SK-N-SH (cell line): ENCODE data around the gene PLS3. TPM values are rescaled to one million over a fixed set of nuclear protein-coding genes. Genes with fewer than 3 reads are reported as not detected.

ENCODE experiments used
- CTCF ChIA-PET: fragments of 300-600, 350-600 bp; formaldehyde crosslinking; extraction: SDS; loops from one replicate; lab custom pipeline; 2021; lab: Yijun Ruan, JAX
- POLR2A ChIA-PET: fragments of 350-600 bp; sonication (Branson Sonifier 250); formaldehyde crosslinking; extraction: SDS; loops from one replicate; lab custom pipeline; 2020; ENCODE audit warnings: antibody characterized with exemption, inconsistent platforms; lab: Yijun Ruan, JAX
- DNase-seq: peaks from one replicate; pipeline ENCODE4 v3.0.0; 2012
- H2AFZ ChIP-seq: fragments of 200-600 bp; sonication (generic); 2 replicates; pipeline ENCODE4 v1.8.1; 2016; ENCODE audit warnings: antibody characterized with exemption, mild to moderate bottlenecking, low read depth
- H3F3A ChIP-seq: fragments of 200-600 bp; sonication (generic); replicated peaks from 2 replicates; pipeline ENCODE3; 2016; ENCODE audit warnings: antibody characterized with exemption, mild to moderate bottlenecking; ENCODE audit not compliant: insufficient read depth
- H3K27ac ChIP-seq, 2 experiments: fragments of 200-500 bp in 1 of 2; fragments of 200-600 bp in 1 of 2; sonication (Bioruptor generic) in 1 of 2; sonication (generic), shearing (Covaris generic) in 1 of 2; 2 replicates each; pipeline versions ENCODE4 v1.5.1 to v1.6.1; 2014 to 2016; ENCODE audit warnings: low read depth in 2 of 2, inconsistent platforms in 1 of 2, low read length in 1 of 2, mild to moderate bottlenecking in 1 of 2, mixed read lengths in 1 of 2
- H3K27me3 ChIP-seq: fragments of 200-600 bp; sonication (generic), shearing (Covaris generic); 2 replicates; pipeline ENCODE4 v1.6.1; 2016; ENCODE audit warnings: mixed run types; ENCODE audit not compliant: insufficient read depth
- H3K36me3 ChIP-seq, 2 experiments: fragments of 200-500 bp in 1 of 2; fragments of 200-600 bp in 1 of 2; sonication (Bioruptor generic) in 1 of 2; sonication (generic) in 1 of 2; replicated peaks in 1 of 2; 2 replicates each; pipeline versions ENCODE3 to v1.5.1; 2014 to 2016; ENCODE audit warnings: low read length in 1 of 2, mild to moderate bottlenecking in 1 of 2; ENCODE audit not compliant: insufficient read depth in 2 of 2, control insufficient read depth in 1 of 2
- H3K4me1 ChIP-seq, 2 experiments: fragments of 200-500 bp in 1 of 2; fragments of 200-600 bp in 1 of 2; sonication (Bioruptor generic) in 1 of 2; sonication (generic), shearing (Covaris generic) in 1 of 2; 2 replicates each; pipeline versions ENCODE4 v1.5.1 to v1.6.1; 2014 to 2016; ENCODE audit warnings: low read depth in 1 of 2, low read length in 1 of 2, mixed run types in 1 of 2; ENCODE audit not compliant: insufficient read depth in 2 of 2, control insufficient read depth in 1 of 2
- H3K4me2 ChIP-seq: fragments of 200-600 bp; sonication (generic), shearing (Covaris generic); 2 replicates; pipeline ENCODE4 v1.6.1; 2017; ENCODE audit warnings: mixed run types
- H3K4me3 ChIP-seq, 2 experiments: fragments of 200-500 bp in 1 of 2; fragments of 200-600 bp in 1 of 2; sonication (Bioruptor generic) in 1 of 2; sonication (generic), shearing (Covaris generic) in 1 of 2; 2 replicates each; pipeline versions ENCODE4 v1.5.1 to v1.8.1; 2014 to 2016; ENCODE audit warnings: low read depth in 2 of 2, inconsistent platforms in 1 of 2, low read length in 1 of 2, mild to moderate bottlenecking in 1 of 2, mixed read lengths in 1 of 2, moderate library complexity in 1 of 2
- H3K79me2 ChIP-seq: fragments of 200-600 bp; sonication (generic); 2 replicates; pipeline ENCODE4 v1.8.1; 2017; ENCODE audit warnings: mild to moderate bottlenecking; ENCODE audit not compliant: insufficient read depth
- H3K9ac ChIP-seq: fragments of 200-600 bp; sonication (generic); 2 replicates; pipeline ENCODE4 v1.6.1; 2017; ENCODE audit warnings: mixed run types
- H3K9me2 ChIP-seq: fragments of 200-600 bp; sonication (generic); 2 replicates; pipeline ENCODE4 v1.6.1; 2017; ENCODE audit warnings: mixed run types
- H3K9me3 ChIP-seq: fragments of 200-600 bp; sonication (generic); 2 replicates; pipeline ENCODE4 v1.6.1; 2017; ENCODE audit warnings: mixed run types, mild to moderate bottlenecking, moderate library complexity
- H4K20me1 ChIP-seq: fragments of 200-600 bp; sonication (generic); 2 replicates; pipeline ENCODE4 v1.6.1; 2017; ENCODE audit warnings: mild to moderate bottlenecking, mixed run types; ENCODE audit not compliant: insufficient read depth
- ELF1 ChIP-seq: IDR thresholded peaks from 2 replicates; pipeline ENCODE4 v1.4.0; 2012
- EZH2phosphoT487 ChIP-seq: fragments of 200-600 bp; sonication (generic); IDR thresholded peaks from 2 replicates; pipeline ENCODE4 v1.6.1; 2017; ENCODE audit warnings: low read depth, mixed run types, mild to moderate bottlenecking, antibody characterized with exemption, moderate library complexity, borderline replicate concordance
- FOSL2 ChIP-seq: IDR thresholded peaks from 2 replicates; pipeline ENCODE4 v1.4.0; 2012; ENCODE audit warnings: low read depth, mild to moderate bottlenecking, moderate library complexity, borderline replicate concordance
- GATA2 ChIP-seq: sonication (generic); formaldehyde crosslinking; IDR thresholded peaks from 2 replicates; pipeline ENCODE4 v1.5.0; 2020; ENCODE audit warnings: mild to moderate bottlenecking, missing genetic modification reagents
- POLR2AphosphoS5 ChIP-seq: IDR thresholded peaks from 2 replicates; pipeline ENCODE4 v1.6.1; 2012; ENCODE audit warnings: low read depth, low read length
- RCOR1 ChIP-seq: fragments of 150-350 bp; IDR thresholded peaks from 2 replicates; pipeline ENCODE4 v1.6.1; 2017; ENCODE audit warnings: antibody characterized with exemption, low read length
- SIN3A ChIP-seq: IDR thresholded peaks from 2 replicates; pipeline ENCODE4 v1.6.1; 2012; ENCODE audit warnings: low read depth, mild to moderate bottlenecking, low read length, moderate library complexity, borderline replicate concordance
- YY1 ChIP-seq: IDR thresholded peaks from 2 replicates; pipeline ENCODE4 v1.4.0; 2012; ENCODE audit warnings: low read depth, mild to moderate bottlenecking
- WGBS: methylation state at CpG from one replicate; pipeline ENCODE4 v1.1.6; 2017; ENCODE audit warnings: low lambda C conversion rate; 5-methylcytosine and 5-hydroxymethylcytosine counted together
- polyA plus RNA-seq, 3 experiments: library from polyadenylated mRNA; depleted of rRNA; stranded (reverse); fragments of >200 nt; gene quantifications; 2 replicates each; pipeline ENCODE4 v1.2.3, GENCODE V29; 2012
- TF ChIP-seq, protein P1 (sequence below): fragments of 200-600 bp; sonication (generic); IDR thresholded peaks from 2 replicates; pipeline ENCODE4 v1.6.1; 2017; ENCODE audit warnings: antibody characterized with exemption, mild to moderate bottlenecking, moderate library complexity
- TF ChIP-seq, protein P2 (sequence below): IDR thresholded peaks from 2 replicates; pipeline ENCODE4 v1.6.1; 2012; ENCODE audit warnings: mild to moderate bottlenecking, low read depth, low read length, moderate library complexity

Gene PLS3
- polyA plus RNA-seq, 1 of the 3 experiments (the other 2 are of a cell fraction), result 35.7 TPM

DNA sequence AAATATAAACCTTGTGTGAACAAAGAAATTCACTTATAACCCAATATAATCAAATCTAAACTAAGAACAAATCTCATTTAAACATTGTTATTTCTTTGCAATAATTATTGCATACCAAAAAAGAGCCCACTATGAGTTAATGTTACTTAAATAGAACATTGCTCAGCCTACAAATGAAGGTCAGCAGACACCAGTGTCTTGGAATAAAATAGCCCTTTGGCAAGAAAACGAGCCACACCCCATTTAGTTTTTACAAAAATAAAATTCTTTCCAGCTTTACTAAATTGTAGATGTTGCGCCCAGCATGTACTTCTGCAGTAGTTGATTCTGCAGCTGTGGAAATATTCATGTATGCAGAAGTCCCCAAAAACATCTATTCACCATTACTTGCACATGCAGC, 12.2 kb downstream of the PLS3 start:
- CTCF ChIA-PET, result no interaction called here
- peaks cover 4% of the 10 kb centered on the region; the same call in 1 of the 2 replicates for H3K27me3 ChIP-seq
- H3K9me3 ChIP-seq, result no peaks in the 10 kb centered on the region
- no peaks in the 10 kb centered on the region for H4K20me1 ChIP-seq
- 52% methylated on average over 2 of the region's 2 CpGs for WGBS
- DNase-seq, result no peak
- TF ChIP-seq FOSL2 (no peak), EZH2phosphoT487 (no peak), YY1 (no peak)
- TF ChIP-seq, protein P1, sequence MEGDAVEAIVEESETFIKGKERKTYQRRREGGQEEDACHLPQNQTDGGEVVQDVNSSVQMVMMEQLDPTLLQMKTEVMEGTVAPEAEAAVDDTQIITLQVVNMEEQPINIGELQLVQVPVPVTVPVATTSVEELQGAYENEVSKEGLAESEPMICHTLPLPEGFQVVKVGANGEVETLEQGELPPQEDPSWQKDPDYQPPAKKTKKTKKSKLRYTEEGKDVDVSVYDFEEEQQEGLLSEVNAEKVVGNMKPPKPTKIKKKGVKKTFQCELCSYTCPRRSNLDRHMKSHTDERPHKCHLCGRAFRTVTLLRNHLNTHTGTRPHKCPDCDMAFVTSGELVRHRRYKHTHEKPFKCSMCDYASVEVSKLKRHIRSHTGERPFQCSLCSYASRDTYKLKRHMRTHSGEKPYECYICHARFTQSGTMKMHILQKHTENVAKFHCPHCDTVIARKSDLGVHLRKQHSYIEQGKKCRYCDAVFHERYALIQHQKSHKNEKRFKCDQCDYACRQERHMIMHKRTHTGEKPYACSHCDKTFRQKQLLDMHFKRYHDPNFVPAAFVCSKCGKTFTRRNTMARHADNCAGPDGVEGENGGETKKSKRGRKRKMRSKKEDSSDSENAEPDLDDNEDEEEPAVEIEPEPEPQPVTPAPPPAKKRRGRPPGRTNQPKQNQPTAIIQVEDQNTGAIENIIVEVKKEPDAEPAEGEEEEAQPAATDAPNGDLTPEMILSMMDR, result no peak
- no peak overlapping the region for H2AFZ ChIP-seq
- no peaks in the 10 kb centered on the region for H3K36me3 ChIP-seq
- POLR2A ChIA-PET, result no interaction called here
- peaks cover 72% of the 10 kb centered on the region for H3K79me2 ChIP-seq
- H3F3A ChIP-seq, result no peaks in the 10 kb centered on the region
- no peak overlapping the region for H3K4me3 ChIP-seq
- H3K4me2 ChIP-seq, result no peak overlapping the region
- H3K4me1 ChIP-seq, result no peaks in the 10 kb centered on the region; a peak in 1 of 4 replicates
- no peaks in the 10 kb centered on the region for H3K9me2 ChIP-seq
- no peak overlapping the region for H3K9ac ChIP-seq
- no peak overlapping the region for H3K27ac ChIP-seq

DNA sequence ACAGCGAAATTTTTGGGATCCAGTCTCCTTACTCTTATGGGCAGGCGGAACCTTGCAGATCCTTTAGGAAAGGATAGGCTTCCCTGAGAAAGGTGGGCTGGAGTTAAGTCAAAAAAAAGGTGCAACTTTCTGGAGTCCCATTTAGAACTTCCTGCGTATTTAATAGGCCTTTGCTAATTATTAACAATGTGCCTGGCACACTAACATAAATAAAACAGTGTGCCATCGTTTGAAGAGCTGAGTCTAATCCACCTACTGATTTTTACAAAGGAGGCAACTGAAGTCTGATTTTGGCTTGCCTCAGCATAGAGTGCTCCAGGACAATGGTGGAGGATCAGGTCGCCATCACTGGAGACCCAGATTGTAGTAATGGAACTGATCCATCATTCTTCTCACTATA, 15.7 kb downstream of the PLS3 start:
- 57% methylated on average over 5 of the region's 5 CpGs for WGBS
- Histone ChIP-seq H3K4me3 (no peak overlapping the region), H3K4me2 (no peak overlapping the region), H4K20me1 (no peaks in the 10 kb centered on the region), H3K36me3 (no peaks in the 10 kb centered on the region), H3K9me2 (no peaks in the 10 kb centered on the region), H3F3A (peaks cover 1% of the 10 kb centered on the region), H3K4me1 (peaks cover 0 to 4% of the 10 kb centered on the region in 2 experiments; a peak in 1 of 4 replicates), H3K9ac (no peak overlapping the region), H3K79me2 (peaks cover 71% of the 10 kb centered on the region), H3K27ac (no peak overlapping the region), H3K27me3 (no peaks in the 10 kb centered on the region), H2AFZ (no peak overlapping the region), H3K9me3 (no peaks in the 10 kb centered on the region)
- POLR2A ChIA-PET, result no interaction called here
- CTCF ChIA-PET, result no interaction called here
- DNase-seq, result no peak
- TF ChIP-seq SIN3A, result no peak
- no peak for TF ChIP-seq RCOR1
- TF ChIP-seq, protein P1, result no peak
- no peak for TF ChIP-seq FOSL2
- TF ChIP-seq GATA2 (CRISPR knock-in tag), result no peak
- no peak for TF ChIP-seq POLR2AphosphoS5
- TF ChIP-seq, protein P2, sequence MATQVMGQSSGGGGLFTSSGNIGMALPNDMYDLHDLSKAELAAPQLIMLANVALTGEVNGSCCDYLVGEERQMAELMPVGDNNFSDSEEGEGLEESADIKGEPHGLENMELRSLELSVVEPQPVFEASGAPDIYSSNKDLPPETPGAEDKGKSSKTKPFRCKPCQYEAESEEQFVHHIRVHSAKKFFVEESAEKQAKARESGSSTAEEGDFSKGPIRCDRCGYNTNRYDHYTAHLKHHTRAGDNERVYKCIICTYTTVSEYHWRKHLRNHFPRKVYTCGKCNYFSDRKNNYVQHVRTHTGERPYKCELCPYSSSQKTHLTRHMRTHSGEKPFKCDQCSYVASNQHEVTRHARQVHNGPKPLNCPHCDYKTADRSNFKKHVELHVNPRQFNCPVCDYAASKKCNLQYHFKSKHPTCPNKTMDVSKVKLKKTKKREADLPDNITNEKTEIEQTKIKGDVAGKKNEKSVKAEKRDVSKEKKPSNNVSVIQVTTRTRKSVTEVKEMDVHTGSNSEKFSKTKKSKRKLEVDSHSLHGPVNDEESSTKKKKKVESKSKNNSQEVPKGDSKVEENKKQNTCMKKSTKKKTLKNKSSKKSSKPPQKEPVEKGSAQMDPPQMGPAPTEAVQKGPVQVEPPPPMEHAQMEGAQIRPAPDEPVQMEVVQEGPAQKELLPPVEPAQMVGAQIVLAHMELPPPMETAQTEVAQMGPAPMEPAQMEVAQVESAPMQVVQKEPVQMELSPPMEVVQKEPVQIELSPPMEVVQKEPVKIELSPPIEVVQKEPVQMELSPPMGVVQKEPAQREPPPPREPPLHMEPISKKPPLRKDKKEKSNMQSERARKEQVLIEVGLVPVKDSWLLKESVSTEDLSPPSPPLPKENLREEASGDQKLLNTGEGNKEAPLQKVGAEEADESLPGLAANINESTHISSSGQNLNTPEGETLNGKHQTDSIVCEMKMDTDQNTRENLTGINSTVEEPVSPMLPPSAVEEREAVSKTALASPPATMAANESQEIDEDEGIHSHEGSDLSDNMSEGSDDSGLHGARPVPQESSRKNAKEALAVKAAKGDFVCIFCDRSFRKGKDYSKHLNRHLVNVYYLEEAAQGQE, result no peak
- no peak for TF ChIP-seq ELF1
